KBM-7 (cell line): Measurements from ENCODE around the gene ZCCHC24.
"Not testable (repeated sequence)": the region's sequence is repeated elsewhere in the genome, so short reads cannot be mapped to it uniquely, and the experiment has no call there.

Experiments used
- DNase-seq: peaks from one replicate; pipeline ENCODE4 v3.0.0-alpha.2; 2015
- in situ Hi-C: fragments of 300-500 bp; cut with MboI; formaldehyde crosslinking; loops from 2 replicates; pipeline ENCODE4 v1.14.3; 2020; ENCODE audit warnings: low sequenced_read_pairs, low pct_unique_long_range_greater_than_20kb, mixed read lengths

The ZCCHC24 gene

DNA sequence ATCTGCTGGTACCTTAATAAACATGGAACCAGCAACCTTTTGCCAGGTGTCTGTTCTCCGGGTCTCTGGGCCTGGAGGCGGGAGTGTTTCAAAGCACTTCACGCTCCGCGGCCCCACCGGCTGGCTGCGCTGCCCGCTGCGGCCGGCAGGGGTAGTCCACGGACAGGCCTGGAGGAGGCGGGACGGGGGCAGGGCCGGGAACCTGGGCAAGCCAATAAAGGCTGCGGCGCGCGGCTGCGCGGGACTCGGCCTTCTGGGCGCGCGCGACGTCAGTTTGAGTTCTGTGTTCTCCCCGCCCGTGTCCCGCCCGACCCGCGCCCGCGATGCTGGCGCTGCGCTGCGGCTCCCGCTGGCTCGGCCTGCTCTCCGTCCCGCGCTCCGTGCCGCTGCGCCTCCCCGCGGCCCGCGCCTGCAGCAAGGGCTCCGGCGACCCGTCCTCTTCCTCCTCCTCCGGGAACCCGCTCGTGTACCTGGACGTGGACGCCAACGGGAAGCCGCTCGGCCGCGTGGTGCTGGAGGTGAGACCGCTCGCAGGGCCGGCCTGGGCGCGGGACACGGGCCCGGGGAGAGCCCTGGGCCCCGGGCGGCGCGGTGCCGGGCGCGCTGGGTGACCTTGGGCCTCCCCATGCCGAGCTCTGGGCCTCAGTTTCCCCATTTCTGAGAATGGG lies 98.1 kb downstream of the ZCCHC24 start, which contains the start of gene PPIF:
PPIF (plus strand) TSS at position 244 of the 668 bp plus-strand sequence; CDS start at position 324, 80 bp downstream.
- DNase-seq = peak; percentile 90
- in situ Hi-C loops = no loop called here

DNA sequence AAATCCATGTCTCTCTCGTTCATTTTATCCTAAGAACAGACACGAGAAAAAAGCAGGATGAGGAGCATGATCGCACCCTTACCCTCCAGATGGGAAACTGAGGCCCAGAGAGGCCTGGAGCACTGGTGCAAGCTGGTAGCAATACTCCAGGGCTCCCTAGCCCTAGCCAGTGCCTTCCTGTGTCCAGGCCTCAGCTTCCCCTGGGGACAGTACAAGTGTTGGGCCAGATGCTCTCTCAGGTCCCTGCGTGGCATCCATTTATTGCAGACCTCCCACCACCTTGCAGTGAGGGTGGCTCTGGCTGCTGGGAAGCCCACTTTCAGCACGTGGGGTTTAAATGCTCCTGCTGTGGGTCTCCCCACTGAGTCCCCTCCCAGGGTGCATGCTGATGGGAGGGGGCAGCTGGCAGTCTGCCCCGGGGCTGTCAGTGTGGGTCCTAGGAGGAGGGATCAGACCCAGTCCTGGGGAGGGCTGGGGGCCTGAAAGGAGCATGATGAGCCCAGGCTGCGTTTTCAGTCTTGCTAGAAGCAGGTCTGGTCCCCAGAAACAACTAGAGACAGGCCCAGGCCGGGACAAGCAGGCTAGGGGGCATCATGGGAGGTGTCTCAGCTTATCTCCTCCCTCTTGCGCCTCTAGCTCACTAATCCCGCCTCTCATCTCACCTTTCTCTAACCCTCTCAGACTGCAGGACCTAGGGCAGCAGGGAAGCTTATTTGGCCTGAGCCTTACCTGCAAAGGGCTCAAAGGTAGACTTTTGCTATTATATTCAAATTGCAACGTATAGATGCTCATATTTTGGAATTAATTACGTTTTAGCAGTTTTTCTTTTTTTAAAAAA lies 98.8 kb downstream of the ZCCHC24 start:
- in situ Hi-C loops = no loop called here
- DNase-seq = no peak

DNA sequence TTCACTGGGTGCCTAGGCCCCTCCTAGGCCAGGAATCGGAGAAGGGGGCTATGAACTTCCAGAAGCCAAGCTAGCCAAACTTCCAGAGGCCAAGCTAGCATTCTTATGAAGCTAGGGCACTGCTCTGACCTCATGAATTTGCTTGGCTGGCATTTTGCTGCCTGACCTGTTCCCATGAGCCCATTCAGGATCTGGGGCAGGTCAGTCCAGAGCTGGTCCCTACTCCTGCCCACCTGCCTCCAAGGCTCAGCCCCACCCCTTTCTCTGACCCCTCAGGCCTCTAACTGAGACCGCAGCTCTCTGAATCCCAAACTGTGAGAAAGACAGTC lies 99.4 kb downstream of the ZCCHC24 start:
- no peak for DNase-seq
- in situ Hi-C loops = no loop called here

DNA sequence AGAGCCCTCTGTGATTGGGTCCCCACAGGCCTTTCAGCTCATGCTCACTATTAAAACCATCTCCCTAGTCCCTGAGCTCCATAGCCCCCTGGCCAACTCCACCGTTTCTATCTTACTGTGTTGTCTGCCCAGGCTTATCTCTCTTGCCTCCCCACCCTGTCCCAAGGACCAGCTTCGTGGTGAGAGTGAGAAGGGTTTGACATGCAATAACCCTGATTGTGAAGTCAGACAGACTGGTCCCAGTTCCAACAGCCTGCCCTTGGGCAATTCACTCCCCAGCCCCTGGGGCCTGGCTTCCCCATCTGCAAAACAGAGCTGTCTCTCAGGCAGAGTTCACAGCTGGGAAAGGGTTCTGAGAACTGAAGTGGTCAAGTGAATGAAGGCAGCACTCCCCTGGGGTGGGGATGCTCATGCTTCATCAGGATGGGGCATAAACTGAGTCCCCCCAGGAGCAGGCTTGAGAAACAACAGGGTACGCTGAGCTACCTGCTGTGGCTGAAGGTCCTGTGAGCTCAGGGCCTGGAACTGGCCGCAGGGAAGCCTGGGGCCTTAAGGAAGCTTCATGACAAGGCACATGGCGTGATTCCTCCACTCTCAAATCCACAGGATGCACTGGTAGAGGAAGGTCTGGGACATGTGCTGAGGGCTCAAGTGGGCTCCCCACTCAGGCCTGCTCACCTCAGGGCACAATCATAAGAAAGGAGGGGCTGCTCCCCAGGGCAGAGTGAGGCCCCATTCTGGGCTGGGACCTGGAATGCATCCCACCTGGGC lies 100.0 kb downstream of the ZCCHC24 start:
- in situ Hi-C loops = no loop called here
- no peak for DNase-seq

DNA sequence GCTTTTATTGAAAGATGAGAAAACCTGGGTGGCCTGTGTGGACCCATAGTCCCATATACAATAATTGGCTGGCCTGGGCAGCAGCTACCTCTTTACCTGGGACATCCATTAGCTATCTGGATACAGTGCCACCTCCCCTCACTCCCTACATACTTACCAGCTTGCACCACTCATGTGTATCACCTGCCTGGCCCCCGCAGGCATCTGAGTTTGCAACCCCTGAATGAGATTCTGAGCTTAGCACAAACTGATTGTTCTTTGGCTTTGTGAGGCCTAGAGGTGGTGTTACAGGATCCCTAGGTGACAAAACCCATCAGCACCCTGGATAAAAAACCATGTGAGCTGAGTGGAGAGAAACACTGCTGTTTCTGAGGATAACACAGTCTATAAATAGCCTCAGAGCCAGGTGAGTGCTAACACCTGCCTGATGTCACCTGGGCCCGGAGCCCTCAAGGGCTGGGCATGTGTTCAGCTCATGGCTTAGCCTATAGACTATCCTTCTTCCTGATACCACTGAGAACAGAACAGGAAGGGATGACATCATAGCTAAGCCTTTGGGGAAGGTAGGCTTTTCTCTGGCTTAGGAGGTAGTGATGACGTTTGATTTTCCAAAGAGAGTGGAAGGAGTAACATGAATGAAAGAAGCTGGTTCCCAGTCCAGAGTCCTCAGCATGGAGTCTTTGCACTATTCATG lies 100.8 kb downstream of the ZCCHC24 start:
- DNase-seq = no peak
- in situ Hi-C loops = no loop called here

DNA sequence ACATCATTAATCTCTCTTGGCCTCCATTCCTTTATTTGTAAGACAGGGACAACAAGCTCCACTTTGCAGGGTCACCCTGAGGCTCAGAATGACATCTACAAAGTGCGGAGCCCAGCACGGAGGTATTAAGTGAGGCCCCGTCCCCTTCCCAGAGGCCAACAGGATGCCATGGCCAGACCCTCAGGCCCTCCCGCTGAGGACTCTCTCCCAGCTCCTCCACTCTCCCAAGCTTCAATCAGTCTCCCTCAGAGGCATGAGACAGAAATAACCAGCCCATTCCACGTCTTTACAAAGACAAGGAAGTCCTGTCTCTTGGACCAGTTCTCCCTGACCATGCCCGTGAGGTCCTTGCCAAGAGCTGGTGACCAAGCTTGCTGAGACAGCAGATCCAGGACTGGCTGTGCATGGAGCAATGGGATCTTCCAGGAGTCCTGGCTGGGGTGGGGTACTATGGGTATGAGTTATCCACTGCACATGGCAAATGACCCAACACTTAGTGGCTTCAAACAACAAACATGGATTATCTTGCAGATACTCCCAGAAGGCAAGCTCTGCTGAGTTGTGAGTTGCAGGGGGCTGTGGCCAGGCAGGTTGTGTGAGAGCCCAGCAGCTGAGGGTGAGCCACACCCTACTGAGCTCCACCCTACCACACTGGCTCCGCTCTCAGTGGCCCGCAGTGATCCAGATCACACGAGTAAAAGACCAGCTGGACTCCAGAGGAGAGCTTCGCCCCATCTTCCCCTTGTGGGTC lies 102.4 kb downstream of the ZCCHC24 start:
- DNase-seq = no peak
- in situ Hi-C loops = no loop called here

DNA sequence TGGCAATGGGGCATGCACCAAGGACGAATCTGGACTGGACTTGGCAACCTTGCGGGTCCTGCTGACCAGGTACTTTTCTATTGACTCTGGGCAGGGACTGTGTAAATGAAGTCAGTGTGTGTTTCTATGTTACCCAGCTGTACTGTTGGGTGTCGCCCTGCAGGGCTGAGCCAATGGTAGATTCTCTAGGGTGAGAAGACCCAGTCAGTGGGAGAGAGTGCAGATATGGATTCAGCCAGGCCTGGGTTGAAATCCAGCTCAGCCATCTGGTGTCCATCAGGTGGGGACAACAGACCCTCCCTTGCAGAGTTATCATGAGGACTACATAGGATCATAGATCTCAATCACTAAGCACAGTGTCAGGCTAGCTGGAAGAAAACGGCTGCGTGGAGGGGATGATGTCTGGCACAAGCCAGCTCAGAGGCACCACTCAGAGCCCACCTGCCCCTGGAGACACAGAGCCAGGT lies 103.1 kb downstream of the ZCCHC24 start:
- in situ Hi-C loops = no loop called here
- no peak for DNase-seq

DNA sequence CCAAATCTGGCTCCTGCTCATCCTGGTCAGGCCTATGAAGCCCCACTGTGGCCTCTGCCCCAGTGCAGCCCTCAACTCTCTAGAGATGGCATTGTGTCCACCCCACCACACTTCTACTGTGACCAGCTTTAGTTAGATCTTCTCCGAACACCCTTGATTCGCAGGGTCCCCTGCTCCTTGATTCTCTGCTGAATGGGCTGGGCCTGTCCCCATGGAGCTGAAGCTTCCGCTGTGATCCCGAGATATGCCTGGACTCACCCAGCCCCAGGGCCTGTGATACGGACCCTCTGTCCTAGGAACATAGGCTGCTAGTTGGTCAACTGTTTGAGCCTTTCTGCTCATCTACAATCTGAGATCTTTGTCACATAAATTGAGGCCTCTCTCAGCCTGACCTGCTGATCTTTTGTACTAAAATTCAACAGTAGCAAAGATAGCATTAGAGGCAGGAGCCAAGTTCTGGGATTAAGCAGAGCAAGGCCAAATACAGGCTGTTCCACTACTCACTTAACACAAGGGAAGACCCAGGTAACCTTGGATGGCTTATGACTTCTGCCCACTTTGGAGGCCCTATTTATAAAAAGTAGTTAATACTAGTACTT lies 104.7 kb downstream of the ZCCHC24 start:
- no peak for DNase-seq
- in situ Hi-C loops = no loop called here

DNA sequence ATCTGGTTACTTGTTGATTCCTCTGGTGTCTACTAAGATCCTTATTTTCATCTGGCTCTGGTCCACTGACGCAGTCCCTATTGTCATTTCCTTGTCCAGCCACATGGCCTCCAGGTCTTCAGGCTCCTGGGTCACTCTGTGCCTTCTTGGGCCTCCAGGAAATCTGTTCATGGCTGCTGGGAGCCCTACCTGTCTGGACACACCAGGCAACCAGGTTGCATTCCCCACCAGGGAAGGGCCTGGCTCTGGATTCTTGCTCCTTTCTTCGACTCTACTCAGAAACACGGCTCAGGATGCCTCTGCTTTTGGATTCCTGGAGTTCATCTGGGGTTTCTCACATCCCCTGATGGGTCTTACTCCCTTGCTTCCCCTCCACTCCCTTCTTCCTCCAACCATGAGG lies 106.2 kb downstream of the ZCCHC24 start:
- in situ Hi-C loops = no loop called here

DNA sequence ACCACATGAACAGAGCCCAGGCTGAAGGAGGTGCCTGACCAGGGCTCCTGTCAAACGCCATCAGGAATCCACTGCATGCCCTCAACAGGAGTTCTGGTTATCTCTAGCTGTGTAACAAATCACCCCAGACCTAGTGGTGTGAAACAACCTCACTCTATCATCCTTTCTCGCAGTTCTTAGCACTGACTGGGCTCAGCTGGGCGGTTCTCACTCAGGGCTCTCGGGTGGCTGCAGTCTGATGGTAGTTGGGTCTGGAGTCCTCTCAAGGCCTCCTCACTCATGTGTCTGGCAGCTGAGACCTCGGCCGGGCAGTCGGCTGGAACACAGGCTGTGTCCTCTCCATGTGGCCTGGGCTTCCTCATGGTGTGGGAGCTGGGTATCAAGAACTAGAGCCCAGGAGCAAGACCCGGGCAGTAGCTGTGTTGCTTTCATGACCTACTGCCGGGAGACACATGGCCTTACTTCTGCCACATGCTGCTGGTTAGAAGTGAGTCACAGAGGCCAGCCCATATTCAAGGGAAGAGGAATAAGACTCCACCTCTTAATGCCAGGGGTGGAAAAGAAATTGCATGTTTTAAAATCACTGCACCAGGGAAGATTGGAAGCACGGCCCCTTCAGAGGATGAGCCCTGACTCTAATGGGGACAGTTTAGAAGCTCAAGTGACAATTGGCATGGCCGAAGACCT lies 107.5 kb downstream of the ZCCHC24 start:
- in situ Hi-C loops, DNase-seq: not testable (repeated sequence)

More for the DNA sequence above, 106.2 kb downstream of the ZCCHC24 start:
- DNase-seq = no peak

DNA sequence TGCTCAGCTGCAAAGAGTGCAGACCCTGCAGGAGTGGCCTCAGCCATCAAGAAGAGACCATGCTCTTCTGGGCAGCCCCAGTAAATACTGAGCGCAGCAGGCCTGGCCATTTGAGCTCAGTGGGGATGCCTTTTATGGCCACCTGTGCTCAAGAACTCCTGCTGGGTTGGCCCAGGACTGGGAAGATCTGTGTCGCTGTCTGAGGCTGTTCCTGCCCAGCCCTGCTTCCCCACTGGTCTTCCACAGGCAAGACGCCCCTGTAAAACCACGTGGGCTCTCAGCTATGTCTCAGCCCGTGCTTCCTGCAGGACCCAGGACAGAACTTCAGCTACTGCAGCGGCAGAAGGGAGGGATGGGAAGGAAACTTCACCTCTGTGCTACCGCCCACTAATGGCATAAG lies 108.7 kb downstream of the ZCCHC24 start:
- no peak for DNase-seq
- in situ Hi-C loops = no loop called here

DNA sequence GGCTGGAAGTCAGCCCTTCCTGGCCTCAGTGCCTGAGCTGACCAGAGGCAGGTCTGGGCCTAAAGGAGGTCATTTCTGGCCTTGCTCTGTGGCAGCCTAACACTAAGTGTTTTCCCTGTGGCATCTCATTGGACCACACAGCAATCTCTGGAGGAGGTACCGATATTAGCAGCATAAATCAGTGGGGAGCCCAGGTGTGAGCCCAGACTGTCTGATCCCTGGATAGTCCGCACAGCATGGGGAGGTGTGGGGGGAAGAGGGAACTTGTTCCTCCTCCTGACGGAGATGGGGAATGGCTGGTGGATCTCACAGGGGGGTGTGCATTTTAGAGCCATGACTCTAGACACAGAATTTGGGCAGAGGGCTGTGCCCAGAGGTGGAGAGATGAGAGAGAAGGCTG lies 109.1 kb downstream of the ZCCHC24 start:
- no peak for DNase-seq
- in situ Hi-C loops = no loop called here

DNA sequence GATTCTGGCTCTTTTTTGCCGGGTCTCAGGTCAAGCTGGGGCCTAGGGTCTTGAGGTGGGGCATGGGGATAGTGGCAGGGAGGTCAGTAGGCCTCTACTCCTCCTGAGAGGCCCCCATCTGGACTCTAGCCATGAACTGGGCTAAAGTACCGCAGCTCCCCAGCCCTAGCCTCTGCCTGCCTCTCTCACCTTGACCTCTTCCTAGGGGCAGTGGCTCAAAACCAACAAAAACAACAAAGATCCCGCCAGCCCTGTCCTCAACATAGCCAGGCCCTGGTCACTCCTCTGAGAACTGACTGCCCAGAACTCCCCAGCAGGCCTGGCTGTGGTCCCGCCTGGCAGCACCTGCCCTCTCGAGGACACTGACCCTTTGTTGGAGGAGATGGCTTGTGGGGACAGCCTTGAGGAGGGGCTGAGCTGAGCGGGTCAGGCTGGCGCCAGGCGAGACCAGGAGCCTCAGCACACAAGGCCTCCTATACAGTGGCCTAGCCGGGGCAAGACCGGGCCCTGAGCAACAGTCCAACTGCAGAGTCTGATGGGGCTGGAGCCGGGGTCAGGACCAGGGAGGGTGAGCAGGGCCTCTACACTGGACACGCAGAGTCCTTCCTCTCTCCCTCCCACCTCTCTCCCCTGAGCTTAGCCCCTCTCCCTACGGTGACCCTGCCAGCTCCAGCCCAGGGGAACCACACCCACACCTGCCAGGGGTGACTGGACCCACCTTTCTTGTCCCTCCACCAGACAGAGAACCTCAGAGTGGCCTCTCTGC lies 109.8 kb downstream of the ZCCHC24 start:
- in situ Hi-C loops = no loop called here
- DNase-seq = no peak

DNA sequence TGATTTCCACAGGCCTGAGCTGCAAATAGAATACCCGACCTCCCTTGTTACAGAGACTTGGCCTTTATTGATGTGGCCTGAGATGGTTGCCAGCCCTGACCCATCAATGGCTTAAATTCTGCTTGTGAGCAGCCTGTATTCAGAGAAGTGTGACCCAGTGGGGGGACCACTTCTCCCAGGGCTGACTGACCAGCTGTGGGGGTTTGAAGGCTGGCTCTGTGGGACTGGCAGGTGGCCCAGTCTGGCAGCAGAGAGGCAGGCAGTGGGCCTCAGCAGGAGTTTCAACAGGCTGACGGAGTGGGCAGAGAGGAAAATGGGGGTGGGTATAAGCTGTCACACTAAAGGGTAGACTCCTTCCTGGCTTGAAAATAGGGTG lies 110.3 kb downstream of the ZCCHC24 start:
- no peak for DNase-seq
- in situ Hi-C loops = no loop called here

DNA sequence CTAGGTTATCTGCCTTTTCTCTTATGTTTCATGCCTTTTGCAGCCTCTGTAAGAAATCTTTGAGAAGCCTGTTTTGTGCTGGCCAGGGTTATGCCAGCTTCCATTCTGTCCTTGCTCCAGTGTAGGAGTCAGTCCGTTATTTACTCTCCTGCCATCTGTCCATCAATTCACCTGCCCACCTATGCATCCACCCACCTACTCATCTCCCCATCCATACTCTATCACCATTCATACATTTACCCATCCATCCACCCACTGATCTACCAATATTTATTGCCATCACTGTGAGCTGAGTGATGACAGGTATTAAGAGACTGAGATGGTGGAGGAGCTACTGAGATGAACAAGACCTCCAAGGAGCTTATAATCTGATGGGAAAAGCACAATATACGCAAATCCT lies 110.9 kb downstream of the ZCCHC24 start:
- no peak for DNase-seq
- in situ Hi-C loops = no loop called here

DNA sequence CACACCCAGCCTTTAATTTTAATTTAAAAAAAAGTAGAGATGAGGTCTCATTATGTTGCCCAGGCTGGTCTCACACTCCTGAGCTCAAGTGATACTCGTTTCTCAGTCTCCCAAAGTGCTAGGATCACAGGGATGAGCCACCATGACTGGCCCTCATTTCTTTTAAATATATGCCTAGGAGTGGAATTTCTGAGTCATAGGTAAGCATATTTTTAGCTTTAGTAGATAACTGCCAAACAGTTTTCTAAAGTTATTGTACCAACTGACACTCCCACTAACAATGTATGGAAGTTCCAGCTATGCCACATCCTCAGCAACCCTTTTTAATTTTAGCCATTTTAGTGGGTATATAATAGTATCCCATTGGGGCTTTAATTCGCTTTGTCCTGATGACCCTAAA lies 111.9 kb downstream of the ZCCHC24 start:
- in situ Hi-C loops = no loop called here
- no peak for DNase-seq
